Measurements from ENCODE around the gene IDS.

DNA sequence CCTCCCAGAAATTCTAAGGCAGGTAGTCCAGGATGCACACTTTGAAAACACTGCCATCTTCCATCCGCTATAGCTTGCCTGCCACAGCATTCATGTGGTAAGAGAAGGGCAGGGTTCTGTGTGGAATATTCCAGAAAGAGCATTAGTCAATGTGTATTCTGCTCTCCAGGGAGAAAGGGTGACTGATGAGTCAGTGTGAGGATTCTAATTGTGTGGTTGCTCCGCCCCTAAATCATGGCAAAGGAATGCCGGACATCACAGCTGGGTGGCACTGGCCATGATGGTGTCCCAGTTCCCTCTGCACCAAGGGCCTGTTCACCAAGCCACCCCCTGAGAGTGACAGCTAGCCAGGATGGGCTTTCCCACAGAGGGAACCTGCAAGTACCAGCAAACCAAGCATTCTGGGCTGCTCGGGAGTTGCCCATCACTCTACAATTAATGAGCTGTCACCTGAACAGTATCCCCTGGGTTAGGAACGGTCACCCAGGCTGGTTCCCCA is 9.5 kb downstream of the IDS start:
- TF ChIP-seq, protein P1, sequence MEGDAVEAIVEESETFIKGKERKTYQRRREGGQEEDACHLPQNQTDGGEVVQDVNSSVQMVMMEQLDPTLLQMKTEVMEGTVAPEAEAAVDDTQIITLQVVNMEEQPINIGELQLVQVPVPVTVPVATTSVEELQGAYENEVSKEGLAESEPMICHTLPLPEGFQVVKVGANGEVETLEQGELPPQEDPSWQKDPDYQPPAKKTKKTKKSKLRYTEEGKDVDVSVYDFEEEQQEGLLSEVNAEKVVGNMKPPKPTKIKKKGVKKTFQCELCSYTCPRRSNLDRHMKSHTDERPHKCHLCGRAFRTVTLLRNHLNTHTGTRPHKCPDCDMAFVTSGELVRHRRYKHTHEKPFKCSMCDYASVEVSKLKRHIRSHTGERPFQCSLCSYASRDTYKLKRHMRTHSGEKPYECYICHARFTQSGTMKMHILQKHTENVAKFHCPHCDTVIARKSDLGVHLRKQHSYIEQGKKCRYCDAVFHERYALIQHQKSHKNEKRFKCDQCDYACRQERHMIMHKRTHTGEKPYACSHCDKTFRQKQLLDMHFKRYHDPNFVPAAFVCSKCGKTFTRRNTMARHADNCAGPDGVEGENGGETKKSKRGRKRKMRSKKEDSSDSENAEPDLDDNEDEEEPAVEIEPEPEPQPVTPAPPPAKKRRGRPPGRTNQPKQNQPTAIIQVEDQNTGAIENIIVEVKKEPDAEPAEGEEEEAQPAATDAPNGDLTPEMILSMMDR (IDR thresholded peaks at IDR 0.05) = no peak
- TF ChIP-seq POLR2A (IDR thresholded peaks at IDR 0.05) = no peak

Data from heart left ventricle (tissue), 13 donors.